SKM-1 treated with dmso at 0.1 percent for 144 hours (cell line): ENCODE results near the gene CD40.

ENCODE experiments used
- DNase-seq: peaks from one replicate; lab custom pipeline; 2025; ENCODE audit not compliant: unreplicated experiment; lab: John Stamatoyannopoulos, UW

Gene CD40

GRCh38 chr20:46122516-46123481 lies 4.7 kb downstream of the CD40 start:
- DNase-seq, result no peak

- DNase-seq, result no peak
Measured at GRCh38 chr20:46123482-46124245, 5.5 kb downstream of the CD40 start.

- DNase-seq, result no peak
Measured at GRCh38 chr20:46126440-46127056, 8.4 kb downstream of the CD40 start.

GRCh38 chr20:46127396-46128010 lies 9.4 kb downstream of the CD40 start:
- no peak for DNase-seq

- no peak for DNase-seq
Measured at GRCh38 chr20:46128310-46129151, 10.4 kb downstream of the CD40 start.

- no peak for DNase-seq
Measured at GRCh38 chr20:46129955-46130481, 11.9 kb downstream of the CD40 start.

GRCh38 chr20:46130534-46130933 lies 12.4 kb downstream of the CD40 start:
- DNase-seq, result no peak

- DNase-seq, result no peak
Measured at GRCh38 chr20:46131396-46131795, 13.3 kb downstream of the CD40 start.

GRCh38 chr20:46132705-46133120 lies 14.6 kb downstream of the CD40 start:
- DNase-seq, result peak; percentile 67

- DNase-seq, result no peak
Measured at GRCh38 chr20:46133886-46134654, 16.0 kb downstream of the CD40 start.

GRCh38 chr20:46134716-46135115 lies 16.6 kb downstream of the CD40 start:
- DNase-seq, result no peak

GRCh38 chr20:46135856-46136633 lies 17.9 kb downstream of the CD40 start:
- DNase-seq, result no peak

GRCh38 chr20:46137816-46138215 lies 19.7 kb downstream of the CD40 start:
- DNase-seq, result no peak

GRCh38 chr20:46139266-46139889 lies 21.3 kb downstream of the CD40 start:
- DNase-seq, result no peak

GRCh38 chr20:46139908-46140482 lies 21.9 kb downstream of the CD40 start:
- DNase-seq, result no peak

- no peak for DNase-seq
Measured at GRCh38 chr20:46142124-46142523, 24.0 kb downstream of the CD40 start.

GRCh38 chr20:46144432-46145025 lies 26.4 kb downstream of the CD40 start:
- no peak for DNase-seq
